HL-60 (cell line): ENCODE data around the gene AHRR.

Source experiments
- DNase-seq, 2 experiments: peaks; one replicate each; pipeline ENCODE4 v3.0.0-alpha.2; 2010 to 2020; ENCODE audit warnings: low read depth in 1 of 2, low spot score in 1 of 2
- H3K27ac ChIP-seq: fragments of 250-450 bp; sonication (Bioruptor Pico); replicated peaks from 2 replicates; pipeline ENCODE4 v1.5.1; 2020; ENCODE audit warnings: mild to moderate bottlenecking, moderate library complexity
- H3K27me3 ChIP-seq: fragments of 250-450 bp; sonication (Bioruptor Pico); 2 replicates; pipeline ENCODE4 v1.5.1; 2021; ENCODE audit warnings: mild to moderate bottlenecking, moderate library complexity; ENCODE audit not compliant: insufficient read depth, poor library complexity, severe bottlenecking
- H3K4me3 ChIP-seq: replicated peaks from 2 replicates; pipeline ENCODE4 v1.5.1; 2011; ENCODE audit warnings: mild to moderate bottlenecking, control low read depth, low read length; ENCODE audit not compliant: insufficient read depth
- CTCF ChIP-seq: IDR thresholded peaks from one replicate; pipeline ENCODE4 v1.5.1; 2011; ENCODE audit warnings: low read length, control low read depth, inconsistent platforms; ENCODE audit not compliant: insufficient read depth
- GABPA ChIP-seq: IDR thresholded peaks from 2 replicates; pipeline ENCODE4 v1.6.1; 2012; ENCODE audit warnings: low read depth
- POLR2AphosphoS5 ChIP-seq: IDR thresholded peaks from 2 replicates; pipeline ENCODE4 v1.6.1; 2012; ENCODE audit warnings: low read depth
- SPI1 ChIP-seq: IDR thresholded peaks from 2 replicates; pipeline ENCODE4 v1.6.1; 2012; ENCODE audit warnings: low read depth, mild to moderate bottlenecking, borderline replicate concordance
- TF ChIP-seq, protein P1 (sequence below): IDR thresholded peaks from 2 replicates; pipeline ENCODE4 v1.6.1; 2012; ENCODE audit warnings: low read depth; ENCODE audit not compliant: insufficient replicate concordance

Gene AHRR

GRCh38 chr5:431711-432050 is 110.2 kb downstream of the AHRR start:
- Histone ChIP-seq H3K27ac (no peak overlapping the region), H3K27me3 (no peaks in the 10 kb centered on the region), H3K4me3 (no peak overlapping the region)
- TF ChIP-seq CTCF (no peak), GABPA (no peak), SPI1 (no peak), POLR2AphosphoS5 (no peak)
- TF ChIP-seq, protein P1, sequence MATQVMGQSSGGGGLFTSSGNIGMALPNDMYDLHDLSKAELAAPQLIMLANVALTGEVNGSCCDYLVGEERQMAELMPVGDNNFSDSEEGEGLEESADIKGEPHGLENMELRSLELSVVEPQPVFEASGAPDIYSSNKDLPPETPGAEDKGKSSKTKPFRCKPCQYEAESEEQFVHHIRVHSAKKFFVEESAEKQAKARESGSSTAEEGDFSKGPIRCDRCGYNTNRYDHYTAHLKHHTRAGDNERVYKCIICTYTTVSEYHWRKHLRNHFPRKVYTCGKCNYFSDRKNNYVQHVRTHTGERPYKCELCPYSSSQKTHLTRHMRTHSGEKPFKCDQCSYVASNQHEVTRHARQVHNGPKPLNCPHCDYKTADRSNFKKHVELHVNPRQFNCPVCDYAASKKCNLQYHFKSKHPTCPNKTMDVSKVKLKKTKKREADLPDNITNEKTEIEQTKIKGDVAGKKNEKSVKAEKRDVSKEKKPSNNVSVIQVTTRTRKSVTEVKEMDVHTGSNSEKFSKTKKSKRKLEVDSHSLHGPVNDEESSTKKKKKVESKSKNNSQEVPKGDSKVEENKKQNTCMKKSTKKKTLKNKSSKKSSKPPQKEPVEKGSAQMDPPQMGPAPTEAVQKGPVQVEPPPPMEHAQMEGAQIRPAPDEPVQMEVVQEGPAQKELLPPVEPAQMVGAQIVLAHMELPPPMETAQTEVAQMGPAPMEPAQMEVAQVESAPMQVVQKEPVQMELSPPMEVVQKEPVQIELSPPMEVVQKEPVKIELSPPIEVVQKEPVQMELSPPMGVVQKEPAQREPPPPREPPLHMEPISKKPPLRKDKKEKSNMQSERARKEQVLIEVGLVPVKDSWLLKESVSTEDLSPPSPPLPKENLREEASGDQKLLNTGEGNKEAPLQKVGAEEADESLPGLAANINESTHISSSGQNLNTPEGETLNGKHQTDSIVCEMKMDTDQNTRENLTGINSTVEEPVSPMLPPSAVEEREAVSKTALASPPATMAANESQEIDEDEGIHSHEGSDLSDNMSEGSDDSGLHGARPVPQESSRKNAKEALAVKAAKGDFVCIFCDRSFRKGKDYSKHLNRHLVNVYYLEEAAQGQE, result no peak
- no peak for DNase-seq

- H3K4me3 ChIP-seq, result no peak overlapping the region
- H3K27me3 ChIP-seq, result no peaks in the 10 kb centered on the region
- DNase-seq, result no peak
- H3K27ac ChIP-seq, result no peak overlapping the region
- no peak for TF ChIP-seq CTCF
Measured at GRCh38 chr5:432201-432927, 110.8 kb downstream of the AHRR start.

DNA sequence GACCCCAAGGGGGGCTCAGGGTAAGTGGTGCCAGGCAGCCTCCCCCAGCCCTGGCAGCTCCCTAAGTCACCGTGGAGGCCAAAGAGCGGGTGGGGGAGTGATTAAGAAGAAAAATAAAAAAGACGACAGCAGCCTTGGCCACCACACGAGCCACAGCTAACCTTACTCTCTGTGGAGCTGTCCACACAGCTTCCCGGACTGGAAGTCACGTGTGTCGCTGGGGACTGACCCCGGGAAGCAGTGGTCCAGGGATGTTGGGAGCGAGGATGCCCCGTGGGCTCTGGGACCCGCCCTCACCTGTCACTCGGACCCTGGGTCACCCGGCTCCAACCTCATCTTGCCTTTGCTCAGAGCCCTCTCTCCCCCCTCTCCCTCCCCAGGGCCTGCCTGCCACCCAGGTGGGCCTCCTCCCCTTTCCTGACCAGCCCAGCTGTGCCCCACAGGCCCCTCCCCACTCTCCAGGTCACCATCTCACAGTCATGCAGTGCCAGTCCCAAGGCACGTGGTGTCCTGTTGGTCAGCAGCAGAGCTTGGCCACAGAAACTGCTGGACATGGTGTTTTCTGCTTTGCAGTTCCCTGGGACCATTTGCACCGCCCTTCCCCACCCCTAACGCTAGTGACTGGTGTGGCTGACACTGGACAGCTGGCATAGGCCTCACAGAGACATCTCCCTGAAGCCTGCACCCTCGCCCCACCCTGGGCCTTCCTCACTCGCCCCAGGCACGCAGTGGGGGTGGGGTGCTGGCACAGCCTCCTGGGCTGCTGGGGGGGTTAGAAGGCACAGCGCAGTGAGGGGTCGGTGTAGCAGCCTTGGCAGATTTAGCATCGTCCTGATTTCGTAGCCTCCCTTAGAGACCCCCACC is 111.6 kb downstream of the AHRR start:
- no peak overlapping the region for H3K27ac ChIP-seq
- no peaks in the 10 kb centered on the region for H3K27me3 ChIP-seq
- no peak overlapping the region for H3K4me3 ChIP-seq
- no peak for TF ChIP-seq CTCF
- TF ChIP-seq SPI1, result no peak
- TF ChIP-seq POLR2AphosphoS5, result no peak
- TF ChIP-seq GABPA, result no peak
- TF ChIP-seq, protein P1, result no peak
- DNase-seq, result no peak
